Natural killer cell (primary cell): ENCODE measurements around the gene THSD8. TPM values are rescaled to one million over a fixed set of nuclear protein-coding genes. Genes with fewer than 3 reads are reported as not detected.

Experiments
- ATAC-seq, 3 donors: fragments of 150-1000 bp in 2 of 3; fragments of 200-7000 bp in 1 of 3; cut with Tn5 transposase; 1 replicate in 1 of 3; 2 replicates in 2 of 3; pipeline ENCODE4 v1.10.0; 2021; ENCODE audit warnings: mild to moderate bottlenecking in 2 of 3, moderate library complexity in 2 of 3
- DNase-seq, 2 donors: peaks; one replicate each; pipeline versions ENCODE4 v3.0.0 to v3.0.0-alpha.2; 2013 to 2021; ENCODE audit warnings: mixed read lengths in 1 of 2
- H3K27ac ChIP-seq: one replicate; pipeline ENCODE4 v1.5.1; 2013; ENCODE audit warnings: mild to moderate bottlenecking, low read length
- H3K27me3 ChIP-seq: one replicate; pipeline ENCODE4 v1.6.1; 2013; ENCODE audit warnings: low read length; ENCODE audit not compliant: control insufficient read depth, insufficient read depth
- H3K36me3 ChIP-seq: one replicate; pipeline ENCODE4 v1.6.1; 2013; ENCODE audit warnings: low read length; ENCODE audit not compliant: control insufficient read depth, insufficient read depth
- H3K4me1 ChIP-seq: one replicate; pipeline ENCODE4 v1.6.1; 2013; ENCODE audit warnings: low read length; ENCODE audit not compliant: control insufficient read depth, insufficient read depth
- H3K4me3 ChIP-seq: one replicate; pipeline ENCODE4 v1.5.1; 2013; ENCODE audit warnings: low read length
- H3K9me3 ChIP-seq: one replicate; pipeline ENCODE4 v1.6.1; 2013; ENCODE audit warnings: low read length; ENCODE audit not compliant: control insufficient read depth, insufficient read depth
- H3K27ac Mint-ChIP-seq, 2 donors: one replicate each; pipeline ENCODE4 v1.8.0; 2022; ENCODE audit warnings: mild to moderate bottlenecking in 2 of 2, mixed read lengths in 2 of 2, moderate library complexity in 1 of 2
- H3K27me3 Mint-ChIP-seq, 2 donors: one replicate each; pipeline ENCODE4 v1.8.0; 2022; ENCODE audit warnings: low read depth in 2 of 2, mixed read lengths in 2 of 2
- H3K36me3 Mint-ChIP-seq: one replicate; pipeline ENCODE4 v1.8.0; 2022; ENCODE audit warnings: mixed read lengths
- H3K4me1 Mint-ChIP-seq, 2 donors: one replicate each; pipeline ENCODE4 v1.8.0; 2022; ENCODE audit warnings: mixed read lengths in 2 of 2
- H3K4me3 Mint-ChIP-seq: one replicate; pipeline ENCODE4 v1.8.0; 2022; ENCODE audit warnings: mild to moderate bottlenecking, moderate library complexity, mixed read lengths
- H3K9me3 Mint-ChIP-seq, 2 donors: one replicate each; pipeline ENCODE4 v1.8.0; 2022; ENCODE audit warnings: mixed read lengths in 2 of 2
- CTCF ChIP-seq: fragments of 200-600 bp; IDR thresholded peaks from one replicate; pipeline ENCODE4 v1.8.0; 2022; ENCODE audit warnings: antibody characterized with exemption
- WGBS: methylation state at CpG from one replicate; pipeline ENCODE4 v1.1.7; 2013; ENCODE audit warnings: missing lambda C conversion rate; ENCODE audit not compliant: insufficient coverage; 5-methylcytosine and 5-hydroxymethylcytosine counted together
- intact Hi-C: fragments of 100-400 bp; cut with micrococcal nuclease; formaldehyde crosslinking; loops from one replicate; pipeline ENCODE4 v1.14.2; 2022
- total RNA-seq, 4 donors: library from RNA; stranded (reverse); fragments of 120-200 nt in 1 of 4; gene quantifications; one replicate each; pipeline versions ENCODE4 v1.2.3 to v1.2.4, GENCODE V29; 2013 to 2022

THSD8 gene
- total RNA-seq, 3 donors from 2014 or later (not counting 1 experiment from before 2014, with no cell fraction given), result 1.7 to 2.8 (median 2.2) TPM

- under 1% methylated on average over 69 of the region's 69 CpGs for WGBS
- peaks cover 49 to 60% of the 10 kb centered on the region in 2 donors for H3K27me3 Mint-ChIP-seq
- peak; percentile 47 for TF ChIP-seq CTCF
- peaks cover 12% of the 10 kb centered on the region for H3K9me3 ChIP-seq
- intact Hi-C loops, result no loop called here
- H3K36me3 Mint-ChIP-seq, result no peaks in the 10 kb centered on the region
- H3K4me1 Mint-ChIP-seq, result peaks cover 20 to 43% of the 10 kb centered on the region in 2 donors
- H3K27ac Mint-ChIP-seq, result no peak within 1 kb of the TSS
- H3K36me3 ChIP-seq, result no peaks in the 10 kb centered on the region
- DNase-seq, result peak; percentile 60 to 79
- H3K27ac ChIP-seq, result no peak within 1 kb of the TSS
- no peaks in the 10 kb centered on the region for H3K9me3 Mint-ChIP-seq
- H3K4me3 ChIP-seq, result no peak within 1 kb of the TSS
- peaks cover 41% of the 10 kb centered on the region for H3K4me1 ChIP-seq
- ATAC-seq, result peak; percentile 70 to 81 (median 79)
- H3K27me3 ChIP-seq, result peaks cover 73% of the 10 kb centered on the region
- H3K4me3 Mint-ChIP-seq, result peak within 1 kb of the TSS; percentile 43
Observed at GRCh38 chr19:12838182-12838885, 36.5 kb downstream of the THSD8 start, which contains the start of gene MAST1. TSS of gene MAST1 (plus strand) at chr19:12838515. CDS start at chr19:12838573, 58 bp downstream.

GRCh38 chr19:12838886-12839756, 37.3 kb downstream of the THSD8 start:
- no peak overlapping the region for H3K27ac Mint-ChIP-seq

More at GRCh38 chr19:12838886-12839756, 37.3 kb downstream of the THSD8 start:
- Histone ChIP-seq H3K9me3 (peaks cover 12% of the 10 kb centered on the region), H3K4me1 (peaks cover 38% of the 10 kb centered on the region), H3K27me3 (peaks cover 71% of the 10 kb centered on the region), H3K36me3 (no peaks in the 10 kb centered on the region), H3K27ac (no peak overlapping the region), H3K4me3 (no peak overlapping the region)
- DNase-seq (peak in 1 of 2 donors; percentile 54), ATAC-seq (peak in 2 of 3 donors; percentile 34 to 48)
- TF ChIP-seq CTCF, result no peak
- H3K4me1 Mint-ChIP-seq, result peaks cover 20 to 42% of the 10 kb centered on the region in 2 donors
- 39% methylated on average over 13 of the region's 21 CpGs for WGBS
- intact Hi-C loops, result no loop called here
- H3K9me3 Mint-ChIP-seq, result no peaks in the 10 kb centered on the region
- peak overlapping the region; percentile 35 for H3K4me3 Mint-ChIP-seq
- no peaks in the 10 kb centered on the region for H3K36me3 Mint-ChIP-seq
- peaks cover 50 to 59% of the 10 kb centered on the region in 2 donors for H3K27me3 Mint-ChIP-seq
